HFF-Myc (cell line): ENCODE results near the gene LDLRAD4.

Experiments
- DNase-seq: peaks from one replicate; pipeline ENCODE4 v3.0.0-alpha.2; 2011; ENCODE audit warnings: low read depth; ENCODE audit errors: extremely low read depth
- H3K4me3 ChIP-seq: replicated peaks from 2 replicates; pipeline ENCODE4 v1.5.1; 2011; ENCODE audit warnings: low read depth, mild to moderate bottlenecking, control low read depth, low read length
- CTCF ChIP-seq: IDR thresholded peaks from 2 replicates; pipeline ENCODE4 v1.5.1; 2012; ENCODE audit warnings: mild to moderate bottlenecking, low read depth, low read length, control low read depth; ENCODE audit errors: missing control alignments

LDLRAD4 gene

GRCh38 chr18:13551841-13552733 is 333.5 kb downstream of the LDLRAD4 start:
- H3K4me3 ChIP-seq, result no peak overlapping the region
- no peak for TF ChIP-seq CTCF
- no peak for DNase-seq

- no peak for TF ChIP-seq CTCF
- no peak overlapping the region for H3K4me3 ChIP-seq
- no peak for DNase-seq
Observed at GRCh38 chr18:13553449-13553848, 334.9 kb downstream of the LDLRAD4 start.

GRCh38 chr18:13555192-13555591 is 336.6 kb downstream of the LDLRAD4 start:
- TF ChIP-seq CTCF, result no peak

GRCh38 chr18:13555865-13556264 is 337.3 kb downstream of the LDLRAD4 start:
- DNase-seq, result no peak
- H3K4me3 ChIP-seq, result no peak overlapping the region
- TF ChIP-seq CTCF, result no peak

More at GRCh38 chr18:13555192-13555591, 336.6 kb downstream of the LDLRAD4 start:
- no peak for DNase-seq
- no peak overlapping the region for H3K4me3 ChIP-seq

- no peak overlapping the region for H3K4me3 ChIP-seq
- no peak for DNase-seq
- no peak for TF ChIP-seq CTCF
Observed at GRCh38 chr18:13556502-13556901, 337.9 kb downstream of the LDLRAD4 start.

GRCh38 chr18:13558124-13558523 is 339.6 kb downstream of the LDLRAD4 start:
- TF ChIP-seq CTCF, result peak; percentile 66
- DNase-seq, result no peak
- H3K4me3 ChIP-seq, result no peak overlapping the region

GRCh38 chr18:13558790-13559189 is 340.2 kb downstream of the LDLRAD4 start:
- no peak for DNase-seq
- no peak overlapping the region for H3K4me3 ChIP-seq
- no peak for TF ChIP-seq CTCF
